IMR-90 (cell line): ENCODE results near the gene SLC23A3. TPM values are rescaled to one million over a fixed set of nuclear protein-coding genes. Genes with fewer than 3 reads are reported as not detected.

Source experiments
- ATAC-seq: fragments of 200-7000 bp; cut with Tn5 transposase; 2 replicates; pipeline ENCODE4 v1.9.1; 2020; ENCODE audit warnings: low read depth, mild to moderate bottlenecking, moderate library complexity
- BruUV-seq: library from RNA; stranded (reverse); fragments of 400-500 nt; replicated peaks from 2 replicates; lab custom pipeline; 2021; lab: Mats Ljungman, UMichigan
- CTCF ChIA-PET: fragments of 300-600 bp; formaldehyde crosslinking; extraction: SDS; loops from one replicate; lab custom pipeline; 2021; ENCODE audit warnings: antibody characterized with exemption; lab: Yijun Ruan, JAX
- POLR2A ChIA-PET: fragments of 300-600 bp; sonication (Branson Sonifier 250); formaldehyde crosslinking; loops from one replicate; lab custom pipeline; 2022; ENCODE audit warnings: antibody characterized with exemption; ENCODE audit not compliant: unreplicated experiment; lab: Charles Lee
- DNase-seq: peaks from one replicate; pipeline ENCODE4 v3.0.0; 2013
- H2AFZ ChIP-seq: replicated peaks from 2 replicates; pipeline ENCODE3; 2013; ENCODE audit warnings: low read length, mild to moderate bottlenecking; ENCODE audit not compliant: poor library complexity
- H2AK5ac ChIP-seq: 2 replicates; pipeline ENCODE4 v1.6.1; 2013; ENCODE audit warnings: low read depth, low read length, inconsistent platforms
- H2AK9ac ChIP-seq: replicated peaks from 2 replicates; pipeline ENCODE3; 2013; ENCODE audit warnings: mild to moderate bottlenecking, low read depth, low read length, moderate library complexity; ENCODE audit not compliant: poor library complexity
- H2BK120ac ChIP-seq: 2 replicates; pipeline ENCODE4 v1.6.1; 2013; ENCODE audit warnings: low read depth, low read length, inconsistent platforms
- H2BK15ac ChIP-seq: 3 replicates; pipeline ENCODE4 v1.6.1; 2013; ENCODE audit warnings: low read depth, low read length, inconsistent platforms
- H2BK20ac ChIP-seq: 2 replicates; pipeline ENCODE4 v1.6.1; 2013; ENCODE audit warnings: low read depth, mild to moderate bottlenecking, inconsistent platforms, low read length, moderate library complexity
- H2BK5ac ChIP-seq: 2 replicates; pipeline ENCODE4 v1.6.1; 2013; ENCODE audit warnings: mild to moderate bottlenecking, low read depth, low read length, inconsistent platforms; ENCODE audit not compliant: poor library complexity, severe bottlenecking
- H3K14ac ChIP-seq: replicated peaks from 2 replicates; pipeline ENCODE4 v1.6.1; 2013; ENCODE audit warnings: low read depth, low read length, inconsistent platforms
- H3K18ac ChIP-seq: 2 replicates; pipeline ENCODE4 v1.6.1; 2013; ENCODE audit warnings: low read depth, low read length, control low read depth
- H3K23ac ChIP-seq: 2 replicates; pipeline ENCODE4 v1.6.1; 2013; ENCODE audit warnings: low read depth, low read length, inconsistent platforms
- H3K27ac ChIP-seq: 2 replicates; pipeline ENCODE4 v1.5.1; 2013; ENCODE audit warnings: mild to moderate bottlenecking, control low read depth, low read length; ENCODE audit not compliant: insufficient read depth
- H3K27me3 ChIP-seq: 2 replicates; pipeline ENCODE4 v1.6.1; 2013; ENCODE audit warnings: low read length; ENCODE audit not compliant: control insufficient read depth, insufficient read depth
- H3K36me3 ChIP-seq: 2 replicates; pipeline ENCODE4 v1.6.1; 2013; ENCODE audit warnings: low read length, mixed read lengths; ENCODE audit not compliant: control insufficient read depth, insufficient read depth
- H3K4ac ChIP-seq: 2 replicates; pipeline ENCODE4 v1.6.1; 2013; ENCODE audit warnings: low read depth, low read length, inconsistent platforms
- H3K4me1 ChIP-seq: 2 replicates; pipeline ENCODE4 v1.6.1; 2013; ENCODE audit warnings: low read length, mixed read lengths; ENCODE audit not compliant: control insufficient read depth, insufficient read depth
- H3K4me2 ChIP-seq: 2 replicates; pipeline ENCODE4 v1.6.1; 2013; ENCODE audit warnings: low read depth, mild to moderate bottlenecking, control low read depth, low read length, moderate library complexity
- H3K4me3 ChIP-seq: 2 replicates; pipeline ENCODE4 v1.5.1; 2013; ENCODE audit warnings: low read depth, mild to moderate bottlenecking, control low read depth, low read length, moderate library complexity; ENCODE audit not compliant: insufficient read depth
- H3K56ac ChIP-seq: 2 replicates; pipeline ENCODE4 v1.6.1; 2013; ENCODE audit warnings: low read length, inconsistent platforms; ENCODE audit not compliant: insufficient read depth; ENCODE audit errors: extremely low read depth
- H3K79me1 ChIP-seq, 2 experiments: 2 replicates each; pipeline ENCODE4 v1.6.1; 2013; ENCODE audit warnings: low read length in 2 of 2, inconsistent platforms in 1 of 2, low read depth in 1 of 2
- H3K9ac ChIP-seq: 2 replicates; pipeline ENCODE4 v1.6.1; 2013; ENCODE audit warnings: low read depth, low read length, control low read depth
- H3K9me1 ChIP-seq: 2 replicates; pipeline ENCODE4 v1.6.1; 2013; ENCODE audit warnings: low read length, inconsistent platforms; ENCODE audit not compliant: insufficient read depth
- H3K9me3 ChIP-seq: 2 replicates; pipeline ENCODE4 v1.6.1; 2013; ENCODE audit warnings: low read length; ENCODE audit not compliant: control insufficient read depth, insufficient read depth
- H4K20me1 ChIP-seq: 2 replicates; pipeline ENCODE4 v1.6.1; 2013; ENCODE audit warnings: low read length, inconsistent platforms; ENCODE audit not compliant: insufficient read depth
- H4K5ac ChIP-seq: 2 replicates; pipeline ENCODE4 v1.6.1; 2013; ENCODE audit warnings: mild to moderate bottlenecking, low read depth, low read length, control low read depth
- H4K8ac ChIP-seq, 2 experiments: 2 replicates each; pipeline ENCODE4 v1.6.1; 2013; ENCODE audit warnings: low read depth in 2 of 2, low read length in 2 of 2, control low read depth in 1 of 2, inconsistent platforms in 1 of 2
- H4K91ac ChIP-seq: 2 replicates; pipeline ENCODE4 v1.6.1; 2013; ENCODE audit warnings: low read depth, low read length, inconsistent platforms; ENCODE audit not compliant: insufficient read depth
- CEBPB ChIP-seq: IDR thresholded peaks from 2 replicates; pipeline ENCODE4 v1.6.1; 2012; ENCODE audit warnings: low read depth, low read length, improper control_type of control experiment
- FOS ChIP-seq: fragments of 150-350 bp; IDR thresholded peaks from 2 replicates; pipeline ENCODE4 v1.6.1; 2016; ENCODE audit warnings: low read depth, low read length
- MAFK ChIP-seq: IDR thresholded peaks from 2 replicates; pipeline ENCODE4 v1.6.1; 2012; ENCODE audit warnings: low read depth, low read length, improper control_type of control experiment
- NFE2L2 ChIP-seq: fragments of 150-350 bp; IDR thresholded peaks from 2 replicates; pipeline ENCODE4 v1.6.1; 2016; ENCODE audit warnings: low read depth, mild to moderate bottlenecking, low read length
- RCOR1 ChIP-seq: IDR thresholded peaks from 2 replicates; pipeline ENCODE4 v1.6.1; 2012; ENCODE audit warnings: mild to moderate bottlenecking, low read length, improper control_type of control experiment; ENCODE audit not compliant: insufficient replicate concordance
- WGBS, 2 experiments: methylation state at CpG; one replicate each; pipeline versions ENCODE4 v1.1.5 to v1.1.7; 2013; ENCODE audit warnings: missing lambda C conversion rate in 2 of 2; ENCODE audit not compliant: insufficient read length in 1 of 2; ENCODE audit errors: extremely low coverage in 2 of 2; 5-methylcytosine and 5-hydroxymethylcytosine counted together
- dilution Hi-C: fragments of 300-500 bp; cut with HindIII; formaldehyde crosslinking; loops from one replicate; pipeline ENCODE4 v1.14.3; 2018; ENCODE audit warnings: low sequenced_read_pairs; ENCODE audit not compliant: unreplicated experiment
- in situ Hi-C: fragments of 300-500 bp; cut with MboI; formaldehyde crosslinking; loops from 3 replicates; pipeline ENCODE4 v1.14.3; 2019; ENCODE audit warnings: low sequenced_read_pairs, inconsistent platforms, mixed read lengths
- intact Hi-C: fragments of 100-400 bp; cut with micrococcal nuclease; formaldehyde crosslinking; loops from 2 replicates; pipeline ENCODE4 v1.10.0; 2022
- polyA plus RNA-seq, 3 experiments: library from polyadenylated mRNA; depleted of rRNA; stranded (reverse); fragments of >200 nt; gene quantifications; 2 replicates each; pipeline ENCODE4 v1.2.3, GENCODE V29; 2012; ENCODE audit warnings: low replicate concordance in 1 of 3
- total RNA-seq: library from RNA; depleted of rRNA; stranded (reverse); fragments of >200 nt; gene quantifications from 2 replicates; pipeline ENCODE4 v1.2.3, GENCODE V29; 2012

The SLC23A3 gene
- total and polyA plus RNA-seq, 2 of the 4 experiments (the other 2 are of a cell fraction): 0.18 to 0.65 TPM

GRCh38 chr2:219173176-219173575, 3.3 kb upstream of the SLC23A3 start:
- H4K8ac ChIP-seq: no peak overlapping the region
- H2BK5ac ChIP-seq: no peak overlapping the region
- no peak overlapping the region for H4K91ac ChIP-seq
- no peak overlapping the region for H2BK15ac ChIP-seq
- peaks cover 3 to 21% of the 10 kb centered on the region in 2 experiments; a peak in 2 of 4 replicates for H3K79me1 ChIP-seq
- ChIA-PET POLR2A (no interaction called here), CTCF (interaction anchor here (1.5 kb wide), 1 partner anchor 122 kb away, joined by 4 read pairs; no protein-coding TSS in a partner anchor)
- ATAC-seq (no peak), DNase-seq (no peak)
- peaks cover 7% of the 10 kb centered on the region; the same call in 1 of the 2 replicates for H4K20me1 ChIP-seq
- in situ Hi-C loops: loop anchor here (5.0 kb wide), 2 partner anchors 34 to 124 kb away; partner anchors contain the start of gene ZFAND2B
- no peak overlapping the region for H3K14ac ChIP-seq
- BruUV-seq: no TSS peak
- H3K9ac ChIP-seq: no peak overlapping the region
- TF ChIP-seq NFE2L2: no peak
- no peak for TF ChIP-seq MAFK
- no peak for TF ChIP-seq FOS
- no peak for TF ChIP-seq CEBPB
- TF ChIP-seq RCOR1: no peak
- H3K9me1 ChIP-seq: 0 out of 2 replicates have a peak, but pooled peaks cover 4% of the 10 kb centered on the region
- H2BK20ac ChIP-seq: no peak overlapping the region
- no peak overlapping the region for H2AK5ac ChIP-seq
- H3K4me3 ChIP-seq: no peak overlapping the region
- no peaks in the 10 kb centered on the region for H3K9me3 ChIP-seq
- no peak overlapping the region for H3K27ac ChIP-seq
- intact Hi-C loops: no loop called here
- H2AFZ ChIP-seq: no peak overlapping the region
- no peak overlapping the region for H2AK9ac ChIP-seq
- no CpG with 5 or more reads among the region's 6 CpGs for WGBS, 2 experiments
- H3K18ac ChIP-seq: no peak overlapping the region
- H4K5ac ChIP-seq: no peak overlapping the region
- H3K27me3 ChIP-seq: no peaks in the 10 kb centered on the region
- peaks cover 5% of the 10 kb centered on the region; the same call in 1 of the 2 replicates for H3K4me1 ChIP-seq
- no peak overlapping the region for H3K4ac ChIP-seq
- peaks cover 20% of the 10 kb centered on the region for H3K36me3 ChIP-seq
- no peak overlapping the region for H2BK120ac ChIP-seq
- dilution Hi-C loops: no loop called here
- H3K23ac ChIP-seq: no peak overlapping the region
- no peak overlapping the region for H3K56ac ChIP-seq
- H3K4me2 ChIP-seq: no peak overlapping the region
